Liver (tissue), 9 donors: ENCODE data around the gene GPR107. TPM values are rescaled to one million over a fixed set of nuclear protein-coding genes. Genes with fewer than 3 reads are reported as not detected.
A peak's percentile ranks its signal among the peaks of the same experiment; 100 is the strongest.

ENCODE experiments used
- DNase-seq: peaks from one replicate; pipeline ENCODE4 v3.0.0-alpha.2; 2017; ENCODE audit warnings: low spot score
- H3K27ac ChIP-seq, 2 donors: one replicate each; pipeline ENCODE4 v1.7.0; 2013; ENCODE audit warnings: inconsistent platforms in 2 of 2, low read length in 2 of 2, control low read depth in 1 of 2, low read depth in 1 of 2, mild to moderate bottlenecking in 1 of 2
- H3K27me3 ChIP-seq, 4 donors: one replicate each; pipeline versions ENCODE4 v1.6.1 to v1.7.0; 2013; ENCODE audit warnings: low read length in 3 of 4, inconsistent platforms in 1 of 4, mild to moderate bottlenecking in 1 of 4, moderate library complexity in 1 of 4; ENCODE audit not compliant: control insufficient read depth in 4 of 4, insufficient read depth in 4 of 4
- H3K36me3 ChIP-seq, 4 donors: one replicate each; pipeline versions ENCODE4 v1.6.1 to v1.7.0; 2013; ENCODE audit warnings: low read length in 3 of 4, mild to moderate bottlenecking in 3 of 4, low read depth in 1 of 4, moderate library complexity in 1 of 4; ENCODE audit not compliant: control insufficient read depth in 4 of 4, insufficient read depth in 3 of 4
- H3K4me1 ChIP-seq, 4 donors: one replicate each; pipeline versions ENCODE4 v1.6.1 to v1.7.0; 2013; ENCODE audit warnings: low read length in 3 of 4, mild to moderate bottlenecking in 3 of 4, moderate library complexity in 1 of 4; ENCODE audit not compliant: control insufficient read depth in 4 of 4, insufficient read depth in 4 of 4
- H3K4me3 ChIP-seq, 3 donors: one replicate each; pipeline versions ENCODE4 v1.6.1 to v1.7.0; 2013; ENCODE audit warnings: low read length in 3 of 3, control low read depth in 1 of 3, low read depth in 1 of 3, mild to moderate bottlenecking in 1 of 3
- H3K9ac ChIP-seq, 2 donors: one replicate each; pipeline ENCODE4 v1.7.0; 2013; ENCODE audit warnings: low read length in 2 of 2, mild to moderate bottlenecking in 2 of 2, moderate library complexity in 2 of 2, control low read depth in 1 of 2, low read depth in 1 of 2
- H3K9me3 ChIP-seq, 4 donors: one replicate each; pipeline versions ENCODE4 v1.6.1 to v1.7.0; 2013; ENCODE audit warnings: low read length in 3 of 4; ENCODE audit not compliant: control insufficient read depth in 4 of 4
- EGR1 ChIP-seq, 2 donors: IDR thresholded peaks; 2 replicates each; pipeline ENCODE4 v1.6.1; 2016 to 2018; ENCODE audit warnings: antibody characterized with exemption in 2 of 2, low read depth in 2 of 2
- FOXA1 ChIP-seq: IDR thresholded peaks from 2 replicates; pipeline ENCODE4 v1.6.1; 2016; ENCODE audit warnings: antibody characterized with exemption
- FOXA2 ChIP-seq: IDR thresholded peaks from 2 replicates; pipeline ENCODE4 v1.6.1; 2016; ENCODE audit warnings: antibody characterized with exemption
- GABPA ChIP-seq, 2 donors: IDR thresholded peaks in 1 of 2; conservative IDR thresholded peaks in 1 of 2; 2 replicates each; pipeline ENCODE4 v1.6.1; 2016; ENCODE audit warnings: antibody characterized with exemption in 2 of 2, mild to moderate bottlenecking in 1 of 2, moderate library complexity in 1 of 2
- HNF4A ChIP-seq, 2 donors: conservative IDR thresholded peaks; 2 replicates each; pipeline ENCODE4 v1.6.1; 2016; ENCODE audit warnings: antibody characterized with exemption in 2 of 2, mild to moderate bottlenecking in 2 of 2
- JUND ChIP-seq, 2 donors: IDR thresholded peaks; 2 replicates each; pipeline ENCODE4 v1.6.1; 2016; ENCODE audit warnings: antibody characterized with exemption in 2 of 2
- NR2F2 ChIP-seq: IDR thresholded peaks from 2 replicates; pipeline ENCODE4 v1.6.1; 2016; ENCODE audit warnings: antibody characterized with exemption
- RAD21 ChIP-seq, 2 donors: IDR thresholded peaks; 2 replicates each; pipeline ENCODE4 v1.6.1; 2016; ENCODE audit warnings: antibody characterized with exemption in 2 of 2, mild to moderate bottlenecking in 2 of 2
- RXRA ChIP-seq, 2 donors: IDR thresholded peaks; 2 replicates each; pipeline ENCODE4 v1.6.1; 2017 to 2018; ENCODE audit warnings: antibody characterized with exemption in 2 of 2, mild to moderate bottlenecking in 1 of 2
- TAF1 ChIP-seq: conservative IDR thresholded peaks from 2 replicates; pipeline ENCODE4 v1.6.1; 2016; ENCODE audit warnings: antibody characterized with exemption, mild to moderate bottlenecking
- YY1 ChIP-seq: IDR thresholded peaks from 2 replicates; pipeline ENCODE4 v1.6.1; 2016; ENCODE audit warnings: antibody characterized with exemption, mild to moderate bottlenecking
- ZBTB33 ChIP-seq: IDR thresholded peaks from 2 replicates; pipeline ENCODE4 v1.6.1; 2016; ENCODE audit warnings: antibody characterized with exemption
- WGBS: extraction: QIAGEN DNeasy Blood & Tissue Kit; methylation state at CpG from one replicate; pipeline ENCODE4 v1.1.7; 2013; 5-methylcytosine and 5-hydroxymethylcytosine counted together
- polyA plus RNA-seq, 2 donors: library from polyadenylated mRNA; stranded (reverse) in 1 of 2; unstranded in 1 of 2; fragments of 200-250 nt in 1 of 2; fragments of >200 nt in 1 of 2; fragmentation: Nextera tagmentation in 1 of 2; extraction: Ambion mirVana in 1 of 2; gene quantifications; one replicate each; pipeline versions ENCODE4 v1.2.1 to v1.2.3, GENCODE V29; 2013 to 2015
- total RNA-seq, 2 donors: library from RNA; depleted of rRNA; stranded (reverse); fragments of >200 nt; gene quantifications; one replicate each; pipeline ENCODE4 v1.2.3, GENCODE V29; 2014
- TF ChIP-seq, protein P1 (sequence below): IDR thresholded peaks from 2 replicates; pipeline ENCODE4 v1.6.1; 2016; ENCODE audit warnings: antibody characterized with exemption
- TF ChIP-seq, protein P2 (sequence below): IDR thresholded peaks from 2 replicates; pipeline ENCODE4 v1.6.1; 2016; ENCODE audit warnings: antibody characterized with exemption, mild to moderate bottlenecking
- TF ChIP-seq, protein P3 (sequence below): fragments of 150-350 bp; IDR thresholded peaks from 2 replicates; pipeline ENCODE4 v1.5.1; 2017; ENCODE audit warnings: improper control_type of control experiment, low read depth, low read length; ENCODE audit not compliant: missing input control
- donor health status: healthy.
- donor health status: healthy.
- donor health status: healthy.
- donor health status: healthy.
- donor health status: healthy.

GPR107 gene
- total and polyA plus RNA-seq, 4 donors = 3.8 to 17.2 (median 11.4) TPM

DNA sequence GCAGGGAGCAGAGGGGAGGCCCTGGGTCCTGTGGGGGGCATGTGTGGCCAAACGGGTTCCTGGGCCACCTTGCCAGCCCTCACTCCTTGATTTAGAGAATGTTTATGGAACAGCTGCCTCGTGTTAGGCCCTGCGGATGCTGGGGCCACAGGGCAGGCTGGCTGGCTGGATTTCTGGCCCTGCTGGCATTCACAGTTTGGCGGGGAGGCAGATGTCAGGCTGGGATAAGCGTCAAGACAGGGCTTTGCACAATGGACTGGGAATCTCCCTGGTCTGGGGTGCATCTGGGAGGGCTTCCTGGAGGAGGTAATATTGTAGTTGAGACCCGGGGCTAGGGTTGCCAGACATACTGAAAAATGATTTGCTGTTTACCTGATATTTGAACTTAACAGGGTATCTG lies 132.3 kb downstream of the GPR107 start:
- TF ChIP-seq YY1 (no peak), GABPA (IDR thresholded peaks at IDR 0.05 in 1 of 2, conservative IDR thresholded peaks at IDR 0.05 in 1 of 2) (no peak), RXRA (IDR thresholded peaks at IDR 0.05) (no peak), RAD21 (IDR thresholded peaks at IDR 0.05) (no peak), NR2F2 (no peak), FOXA1 (no peak), TAF1 (no peak), JUND (IDR thresholded peaks at IDR 0.05) (no peak), EGR1 (IDR thresholded peaks at IDR 0.05; ENCODE audit: low read depth in 2 of 2) (no peak), HNF4A (conservative IDR thresholded peaks at IDR 0.05) (no peak), ZBTB33 (no peak), FOXA2 (no peak)
- TF ChIP-seq, protein P1, sequence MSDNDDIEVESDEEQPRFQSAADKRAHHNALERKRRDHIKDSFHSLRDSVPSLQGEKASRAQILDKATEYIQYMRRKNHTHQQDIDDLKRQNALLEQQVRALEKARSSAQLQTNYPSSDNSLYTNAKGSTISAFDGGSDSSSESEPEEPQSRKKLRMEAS = no peak
- TF ChIP-seq, protein P2, sequence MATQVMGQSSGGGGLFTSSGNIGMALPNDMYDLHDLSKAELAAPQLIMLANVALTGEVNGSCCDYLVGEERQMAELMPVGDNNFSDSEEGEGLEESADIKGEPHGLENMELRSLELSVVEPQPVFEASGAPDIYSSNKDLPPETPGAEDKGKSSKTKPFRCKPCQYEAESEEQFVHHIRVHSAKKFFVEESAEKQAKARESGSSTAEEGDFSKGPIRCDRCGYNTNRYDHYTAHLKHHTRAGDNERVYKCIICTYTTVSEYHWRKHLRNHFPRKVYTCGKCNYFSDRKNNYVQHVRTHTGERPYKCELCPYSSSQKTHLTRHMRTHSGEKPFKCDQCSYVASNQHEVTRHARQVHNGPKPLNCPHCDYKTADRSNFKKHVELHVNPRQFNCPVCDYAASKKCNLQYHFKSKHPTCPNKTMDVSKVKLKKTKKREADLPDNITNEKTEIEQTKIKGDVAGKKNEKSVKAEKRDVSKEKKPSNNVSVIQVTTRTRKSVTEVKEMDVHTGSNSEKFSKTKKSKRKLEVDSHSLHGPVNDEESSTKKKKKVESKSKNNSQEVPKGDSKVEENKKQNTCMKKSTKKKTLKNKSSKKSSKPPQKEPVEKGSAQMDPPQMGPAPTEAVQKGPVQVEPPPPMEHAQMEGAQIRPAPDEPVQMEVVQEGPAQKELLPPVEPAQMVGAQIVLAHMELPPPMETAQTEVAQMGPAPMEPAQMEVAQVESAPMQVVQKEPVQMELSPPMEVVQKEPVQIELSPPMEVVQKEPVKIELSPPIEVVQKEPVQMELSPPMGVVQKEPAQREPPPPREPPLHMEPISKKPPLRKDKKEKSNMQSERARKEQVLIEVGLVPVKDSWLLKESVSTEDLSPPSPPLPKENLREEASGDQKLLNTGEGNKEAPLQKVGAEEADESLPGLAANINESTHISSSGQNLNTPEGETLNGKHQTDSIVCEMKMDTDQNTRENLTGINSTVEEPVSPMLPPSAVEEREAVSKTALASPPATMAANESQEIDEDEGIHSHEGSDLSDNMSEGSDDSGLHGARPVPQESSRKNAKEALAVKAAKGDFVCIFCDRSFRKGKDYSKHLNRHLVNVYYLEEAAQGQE = no peak
- TF ChIP-seq, protein P3, sequence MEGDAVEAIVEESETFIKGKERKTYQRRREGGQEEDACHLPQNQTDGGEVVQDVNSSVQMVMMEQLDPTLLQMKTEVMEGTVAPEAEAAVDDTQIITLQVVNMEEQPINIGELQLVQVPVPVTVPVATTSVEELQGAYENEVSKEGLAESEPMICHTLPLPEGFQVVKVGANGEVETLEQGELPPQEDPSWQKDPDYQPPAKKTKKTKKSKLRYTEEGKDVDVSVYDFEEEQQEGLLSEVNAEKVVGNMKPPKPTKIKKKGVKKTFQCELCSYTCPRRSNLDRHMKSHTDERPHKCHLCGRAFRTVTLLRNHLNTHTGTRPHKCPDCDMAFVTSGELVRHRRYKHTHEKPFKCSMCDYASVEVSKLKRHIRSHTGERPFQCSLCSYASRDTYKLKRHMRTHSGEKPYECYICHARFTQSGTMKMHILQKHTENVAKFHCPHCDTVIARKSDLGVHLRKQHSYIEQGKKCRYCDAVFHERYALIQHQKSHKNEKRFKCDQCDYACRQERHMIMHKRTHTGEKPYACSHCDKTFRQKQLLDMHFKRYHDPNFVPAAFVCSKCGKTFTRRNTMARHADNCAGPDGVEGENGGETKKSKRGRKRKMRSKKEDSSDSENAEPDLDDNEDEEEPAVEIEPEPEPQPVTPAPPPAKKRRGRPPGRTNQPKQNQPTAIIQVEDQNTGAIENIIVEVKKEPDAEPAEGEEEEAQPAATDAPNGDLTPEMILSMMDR = no peak
- Histone ChIP-seq H3K27ac (no peak overlapping the region), H3K36me3 (no peaks in the 10 kb centered on the region), H3K27me3 (no peaks in the 10 kb centered on the region), H3K9ac (no peak overlapping the region), H3K9me3 (no peaks in the 10 kb centered on the region), H3K4me1 (no peaks in the 10 kb centered on the region), H3K4me3 (no peak overlapping the region)
- DNase-seq = no peak
- 82% methylated on average over 6 of the region's 6 CpGs for WGBS

DNA sequence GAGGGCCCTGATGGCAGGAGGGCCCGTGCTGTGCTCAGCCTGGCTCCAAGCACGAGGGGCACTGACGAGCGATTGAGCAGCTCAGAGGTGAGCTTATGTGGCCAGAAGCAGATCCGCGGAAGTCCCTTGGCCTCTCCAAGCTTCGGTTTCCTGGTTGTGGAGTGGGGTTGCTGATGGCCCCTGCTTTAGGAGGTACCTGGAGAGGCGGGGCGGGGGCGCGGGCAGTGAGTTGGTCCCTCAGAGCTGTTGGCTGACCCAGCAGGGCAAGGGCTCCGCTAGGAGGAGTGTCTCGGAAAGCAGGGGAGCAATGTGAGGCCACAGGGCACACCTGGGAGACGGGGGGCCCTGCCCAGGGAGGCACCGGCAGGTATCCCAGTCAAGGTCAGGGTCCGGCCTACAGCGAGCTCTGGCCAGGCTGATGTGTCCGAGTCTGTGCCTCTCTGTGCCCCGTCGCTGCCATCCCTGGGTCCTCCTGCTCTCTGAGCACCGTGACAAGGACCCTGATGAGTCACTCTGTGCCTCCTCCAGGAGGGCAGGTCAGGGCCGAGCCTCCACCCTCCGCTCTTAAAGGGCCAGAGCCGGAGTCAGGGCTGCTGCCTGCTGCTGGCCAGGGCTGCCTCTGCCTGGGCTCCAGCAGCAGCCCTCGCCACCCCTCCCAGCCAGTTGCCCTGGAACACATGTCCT lies 133.3 kb downstream of the GPR107 start:
- Histone ChIP-seq H3K9ac (no peak overlapping the region), H3K36me3 (no peaks in the 10 kb centered on the region), H3K4me1 (no peaks in the 10 kb centered on the region), H3K9me3 (no peaks in the 10 kb centered on the region), H3K27me3 (no peaks in the 10 kb centered on the region), H3K4me3 (no peak overlapping the region), H3K27ac (no peak overlapping the region)
- WGBS = 75% methylated on average over 25 of the region's 25 CpGs
- peak in 1 of 2 donors; percentile 7 for TF ChIP-seq JUND (IDR thresholded peaks at IDR 0.05)
- TF ChIP-seq, protein P1 = no peak
- DNase-seq = no peak
